Measurements from ENCODE around the gene SIGLEC14. TPM values are rescaled to one million over a fixed set of nuclear protein-coding genes. Genes with fewer than 3 reads are reported as not detected.
A peak's percentile ranks its signal among the peaks of the same experiment; 100 is the strongest.

Gene SIGLEC14
- total RNA-seq, 1 experiment from 2014 or later, result not detected

DNA sequence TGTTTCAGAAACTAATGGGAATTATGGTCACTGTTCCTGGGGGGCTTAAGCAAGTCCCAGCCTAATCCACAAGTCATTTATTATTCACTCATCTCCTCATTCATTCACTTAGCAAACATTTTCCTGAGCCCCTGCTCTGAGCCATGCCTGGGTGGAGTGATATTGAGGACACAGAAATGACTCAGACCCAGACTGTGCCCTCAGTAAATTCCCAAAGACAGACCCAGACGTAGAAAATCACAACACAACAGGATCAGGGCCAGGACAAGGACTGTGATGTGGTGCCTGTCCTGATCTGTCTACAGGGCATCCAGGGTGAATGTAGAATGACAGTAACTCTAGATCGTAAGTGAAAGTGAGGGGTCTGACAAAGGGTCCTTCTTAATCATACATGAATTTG is 39.5 kb upstream of the SIGLEC14 start:
- Histone ChIP-seq H3K36me3 (ENCODE audit: low read depth) (no peaks in the 10 kb centered on the region), H3F3A (ENCODE audit: insufficient read depth, low read depth) (peaks cover 18% of the 10 kb centered on the region; the same call in 1 of the 2 replicates), H3K27ac (no peak overlapping the region), H3K4me3 (no peak overlapping the region), H3K9me2 (ENCODE audit: insufficient read depth) (no peaks in the 10 kb centered on the region), H2AFZ (no peak overlapping the region), H3K4me1 (replicated peaks; ENCODE audit: insufficient read depth) (peaks cover 28% of the 10 kb centered on the region), H4K20me1 (ENCODE audit: insufficient read depth) (no peaks in the 10 kb centered on the region), H3K4me2 (no peak overlapping the region), H3K9me3 (ENCODE audit: insufficient read depth, low read depth) (no peaks in the 10 kb centered on the region), H3K79me2 (ENCODE audit: low read depth) (peaks cover 14% of the 10 kb centered on the region), H3K27me3 (ENCODE audit: insufficient read depth, low read depth) (peaks cover 3% of the 10 kb centered on the region; the same call in 1 of the 2 replicates)
- TF ChIP-seq, protein P1, sequence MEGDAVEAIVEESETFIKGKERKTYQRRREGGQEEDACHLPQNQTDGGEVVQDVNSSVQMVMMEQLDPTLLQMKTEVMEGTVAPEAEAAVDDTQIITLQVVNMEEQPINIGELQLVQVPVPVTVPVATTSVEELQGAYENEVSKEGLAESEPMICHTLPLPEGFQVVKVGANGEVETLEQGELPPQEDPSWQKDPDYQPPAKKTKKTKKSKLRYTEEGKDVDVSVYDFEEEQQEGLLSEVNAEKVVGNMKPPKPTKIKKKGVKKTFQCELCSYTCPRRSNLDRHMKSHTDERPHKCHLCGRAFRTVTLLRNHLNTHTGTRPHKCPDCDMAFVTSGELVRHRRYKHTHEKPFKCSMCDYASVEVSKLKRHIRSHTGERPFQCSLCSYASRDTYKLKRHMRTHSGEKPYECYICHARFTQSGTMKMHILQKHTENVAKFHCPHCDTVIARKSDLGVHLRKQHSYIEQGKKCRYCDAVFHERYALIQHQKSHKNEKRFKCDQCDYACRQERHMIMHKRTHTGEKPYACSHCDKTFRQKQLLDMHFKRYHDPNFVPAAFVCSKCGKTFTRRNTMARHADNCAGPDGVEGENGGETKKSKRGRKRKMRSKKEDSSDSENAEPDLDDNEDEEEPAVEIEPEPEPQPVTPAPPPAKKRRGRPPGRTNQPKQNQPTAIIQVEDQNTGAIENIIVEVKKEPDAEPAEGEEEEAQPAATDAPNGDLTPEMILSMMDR (conservative IDR thresholded peaks at IDR 0.05), result no peak
- TF ChIP-seq EZH2 (IDR thresholded peaks at IDR 0.05; ENCODE audit: low read depth), result no peak
- ChIA-PET CTCF (no interaction called here), POLR2A (ENCODE audit: unreplicated experiment) (no interaction called here)
- BruUV-seq (replicated peaks), result no TSS peak
- intact Hi-C loops (cut with micrococcal nuclease; ENCODE audit: unreplicated experiment), result loop anchor here (5.0 to 10.0 kb wide), 2 partner anchors 321 to 916 kb away; partner anchors contain the start of genes CLDND2 and ETFB
- no peak for DNase-seq

DNA sequence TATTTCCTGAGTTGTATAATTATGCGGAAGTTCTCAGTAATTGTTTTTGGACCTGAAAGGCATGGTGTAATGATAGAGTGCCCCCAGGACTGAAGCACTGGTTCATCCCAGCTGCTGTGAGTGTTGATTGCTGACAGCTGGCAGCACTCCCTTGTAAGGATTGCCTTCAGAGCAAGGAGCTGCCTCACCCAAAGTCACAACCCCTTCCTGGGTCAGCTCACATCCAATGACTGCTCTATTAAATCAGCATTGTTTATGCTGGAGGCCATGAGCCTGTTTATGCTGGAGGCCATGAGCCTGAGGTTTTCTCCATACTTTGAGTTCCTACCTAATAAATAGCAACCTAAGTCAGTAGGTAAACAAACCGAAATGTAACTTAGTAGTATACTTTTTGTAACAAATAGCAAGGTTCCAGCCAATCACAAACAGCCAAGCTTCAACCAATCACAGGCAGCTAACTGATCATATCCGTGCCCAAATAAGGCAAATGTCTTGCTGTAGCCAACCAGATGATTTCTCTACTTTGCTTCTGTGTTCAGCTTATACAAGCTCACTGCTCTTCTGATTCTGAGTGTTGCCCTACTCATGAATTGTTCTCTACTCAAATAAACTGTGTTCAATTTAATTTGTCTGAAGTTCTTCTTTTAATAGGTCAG is 34.8 kb upstream of the SIGLEC14 start:
- Histone ChIP-seq H3F3A (ENCODE audit: insufficient read depth, low read depth) (no peaks in the 10 kb centered on the region), H3K27me3 (ENCODE audit: insufficient read depth, low read depth) (peaks cover 38% of the 10 kb centered on the region), H3K27ac (no peak overlapping the region), H2AFZ (no peak overlapping the region), H3K79me2 (ENCODE audit: low read depth) (no peaks in the 10 kb centered on the region), H3K4me2 (no peak overlapping the region), H3K9me2 (ENCODE audit: insufficient read depth) (no peaks in the 10 kb centered on the region), H4K20me1 (ENCODE audit: insufficient read depth) (no peaks in the 10 kb centered on the region), H3K9me3 (ENCODE audit: insufficient read depth, low read depth) (no peaks in the 10 kb centered on the region), H3K4me3 (no peak overlapping the region), H3K36me3 (ENCODE audit: low read depth) (no peaks in the 10 kb centered on the region), H3K4me1 (replicated peaks; ENCODE audit: insufficient read depth) (no peaks in the 10 kb centered on the region)
- ChIA-PET POLR2A (ENCODE audit: unreplicated experiment) (no interaction called here), CTCF (no interaction called here)
- BruUV-seq (replicated peaks), result no TSS peak
- intact Hi-C loops (cut with micrococcal nuclease; ENCODE audit: unreplicated experiment), result loop anchor here (10.0 kb wide), 1 partner anchor 317 kb away; the partner anchor contains the start of genes CLDND2 and ETFB
- TF ChIP-seq, protein P1 (conservative IDR thresholded peaks at IDR 0.05), result no peak
- peak in 1 of 2 experiments; percentile 67 for DNase-seq

DNA sequence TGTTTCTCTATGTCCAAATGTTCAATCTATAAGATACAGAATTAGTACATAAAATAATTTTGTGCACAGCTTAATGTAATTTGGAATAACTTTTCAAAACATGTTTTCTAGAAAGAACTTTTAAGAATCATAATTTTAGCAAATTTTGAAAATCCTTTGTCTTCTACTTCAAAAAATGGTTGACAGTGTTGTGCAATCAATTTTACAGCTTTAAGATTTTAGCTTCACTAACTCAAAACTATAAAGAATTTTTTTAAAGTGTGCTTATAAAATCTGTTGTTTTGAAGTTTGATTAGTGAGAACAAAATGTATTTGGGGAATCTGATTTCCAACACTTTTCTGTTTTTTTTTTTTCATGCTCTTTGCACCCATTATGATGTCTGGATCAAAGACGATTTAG is 33.8 kb upstream of the SIGLEC14 start:
- Histone ChIP-seq H3K4me3 (no peak overlapping the region), H3K9me2 (ENCODE audit: insufficient read depth) (no peaks in the 10 kb centered on the region), H3F3A (ENCODE audit: insufficient read depth, low read depth) (no peaks in the 10 kb centered on the region), H4K20me1 (ENCODE audit: insufficient read depth) (no peaks in the 10 kb centered on the region), H3K4me1 (replicated peaks; ENCODE audit: insufficient read depth) (no peaks in the 10 kb centered on the region), H3K79me2 (ENCODE audit: low read depth) (no peaks in the 10 kb centered on the region), H3K27me3 (ENCODE audit: insufficient read depth, low read depth) (peaks cover 38% of the 10 kb centered on the region), H3K9me3 (ENCODE audit: insufficient read depth, low read depth) (no peaks in the 10 kb centered on the region), H3K4me2 (no peak overlapping the region), H2AFZ (no peak overlapping the region), H3K36me3 (ENCODE audit: low read depth) (no peaks in the 10 kb centered on the region), H3K27ac (no peak overlapping the region)
- no TSS peak for BruUV-seq (replicated peaks)
- CTCF ChIA-PET, result no interaction called here
- TF ChIP-seq, protein P1 (conservative IDR thresholded peaks at IDR 0.05), result no peak
- TF ChIP-seq EZH2 (IDR thresholded peaks at IDR 0.05; ENCODE audit: low read depth), result no peak
- DNase-seq, result no peak
- intact Hi-C loops (cut with micrococcal nuclease; ENCODE audit: unreplicated experiment), result loop anchor here (10.0 kb wide), 1 partner anchor 316 kb away; the partner anchor contains the start of genes CLDND2 and ETFB
- POLR2A ChIA-PET (ENCODE audit: unreplicated experiment), result no interaction called here

Data from PC-9 (cell line).